K562 (cell line): ENCODE measurements around the gene ZNF195. TPM values are rescaled to one million over a fixed set of nuclear protein-coding genes. Genes with fewer than 3 reads are reported as not detected.

Source experiments
- CREB5 ChIP-seq: fragments of 250-450 bp; sonication (Bioruptor Pico); IDR thresholded peaks from 2 replicates; pipeline ENCODE4 v1.5.0; 2020; ENCODE audit warnings: mild to moderate bottlenecking
- ELF1 ChIP-seq: fragments of 200-800 bp; sonication (Bioruptor generic); IDR thresholded peaks from 2 replicates; pipeline ENCODE4 v1.6.1; 2016; ENCODE audit warnings: missing genetic modification characterization, missing compliant biosample characterization
- ERF ChIP-seq: fragments of 450-650 bp; formaldehyde crosslinking; IDR thresholded peaks from 2 replicates; pipeline ENCODE4 v1.4.0; 2020; ENCODE audit warnings: mild to moderate bottlenecking, mixed read lengths
- EWSR1 ChIP-seq: fragments of 450-650 bp; IDR thresholded peaks from 2 replicates; pipeline ENCODE4 v1.6.1; 2018; ENCODE audit warnings: borderline replicate concordance, mild to moderate bottlenecking, low read depth, moderate library complexity; ENCODE audit not compliant: partially characterized antibody
- HMG20B ChIP-seq: fragments of 250-450 bp; sonication (Bioruptor Pico); IDR thresholded peaks from 2 replicates; pipeline ENCODE4 v1.5.0; 2021; ENCODE audit warnings: mild to moderate bottlenecking
- POLR2AphosphoS2 ChIP-seq: IDR thresholded peaks from 2 replicates; pipeline ENCODE4 v1.6.1; 2012; ENCODE audit warnings: low read length, improper control_type of control experiment
- RBM15 ChIP-seq: fragments of 200-400 bp; formaldehyde crosslinking; IDR thresholded peaks from 2 replicates; pipeline ENCODE4 v1.6.1; 2018; ENCODE audit warnings: mild to moderate bottlenecking, low read length, moderate library complexity; ENCODE audit not compliant: insufficient read depth
- SMARCA4 ChIP-seq: fragments of 450-650 bp; IDR thresholded peaks from 2 replicates; pipeline ENCODE4 v1.6.1; 2016
- ZBTB43 ChIP-seq: sonication (generic); formaldehyde crosslinking; IDR thresholded peaks from 2 replicates; pipeline ENCODE4 v1.8.0; 2023; ENCODE audit warnings: mild to moderate bottlenecking, missing genetic modification reagents
- ZNF253 ChIP-seq: fragments of 250-450 bp; sonication (Bioruptor Pico); conservative IDR thresholded peaks from 2 replicates; pipeline ENCODE4 v1.6.1; 2021; ENCODE audit warnings: mild to moderate bottlenecking
- ZNF354B ChIP-seq: fragments of 250-450 bp; sonication (Bioruptor Pico); IDR thresholded peaks from 2 replicates; pipeline ENCODE4 v1.4.0; 2020
- ZNF586 ChIP-seq: fragments of 450-650 bp; formaldehyde crosslinking; conservative IDR thresholded peaks from 2 replicates; pipeline ENCODE4 v1.4.0; 2020; ENCODE audit warnings: mild to moderate bottlenecking, moderate library complexity
- ZNF592 ChIP-seq: fragments of 450-650 bp; IDR thresholded peaks from 2 replicates; pipeline ENCODE4 v1.6.1; 2017; ENCODE audit warnings: antibody characterized with exemption, mild to moderate bottlenecking
- ZNF695 ChIP-seq: fragments of 450-650 bp; formaldehyde crosslinking; IDR thresholded peaks from 2 replicates; pipeline ENCODE4 v1.4.0; 2020; ENCODE audit warnings: mild to moderate bottlenecking, moderate library complexity
- polyA plus RNA-seq, 8 experiments: library from polyadenylated mRNA; depleted of rRNA in 4 of 8; stranded (reverse) in 5 of 8; unstranded in 3 of 8; fragments of >200 nt; fragmentation: Nextera tagmentation in 2 of 8; fragmentation: Illumina TruSeq in 1 of 8; extraction: Ambion mirVana in 2 of 8; extraction: Trizol in 1 of 8; gene quantifications; 2 replicates each; pipeline versions ENCODE4 v1.2.1 to v1.2.3, GENCODE V29; 2011 to 2014; ENCODE audit warnings: inconsistent platforms in 1 of 8, missing spikeins in 1 of 8
- total RNA-seq, 7 experiments: library from RNA; depleted of rRNA in 6 of 7; stranded (reverse); fragments of >200 nt in 6 of 7; fragmentation: Illumina TruSeq in 2 of 7; extraction: Trizol in 2 of 7; gene quantifications; 2 replicates each; pipeline versions ENCODE4 v1.2.1 to v1.2.3, GENCODE V29; 2011 to 2021; ENCODE audit warnings: low replicate concordance in 1 of 7
- TF ChIP-seq, protein P1 (sequence below): fragments of 150-350 bp; conservative IDR thresholded peaks from 2 replicates; pipeline ENCODE4 v1.6.1; 2014; ENCODE audit warnings: low read length

ZNF195 gene
- total and polyA plus RNA-seq, 9 of the 15 experiments (the other 6 are each of a cell fraction or from before 2014, with no cell fraction given), result 42.1 to 75.5 (median 60.4) TPM

DNA sequence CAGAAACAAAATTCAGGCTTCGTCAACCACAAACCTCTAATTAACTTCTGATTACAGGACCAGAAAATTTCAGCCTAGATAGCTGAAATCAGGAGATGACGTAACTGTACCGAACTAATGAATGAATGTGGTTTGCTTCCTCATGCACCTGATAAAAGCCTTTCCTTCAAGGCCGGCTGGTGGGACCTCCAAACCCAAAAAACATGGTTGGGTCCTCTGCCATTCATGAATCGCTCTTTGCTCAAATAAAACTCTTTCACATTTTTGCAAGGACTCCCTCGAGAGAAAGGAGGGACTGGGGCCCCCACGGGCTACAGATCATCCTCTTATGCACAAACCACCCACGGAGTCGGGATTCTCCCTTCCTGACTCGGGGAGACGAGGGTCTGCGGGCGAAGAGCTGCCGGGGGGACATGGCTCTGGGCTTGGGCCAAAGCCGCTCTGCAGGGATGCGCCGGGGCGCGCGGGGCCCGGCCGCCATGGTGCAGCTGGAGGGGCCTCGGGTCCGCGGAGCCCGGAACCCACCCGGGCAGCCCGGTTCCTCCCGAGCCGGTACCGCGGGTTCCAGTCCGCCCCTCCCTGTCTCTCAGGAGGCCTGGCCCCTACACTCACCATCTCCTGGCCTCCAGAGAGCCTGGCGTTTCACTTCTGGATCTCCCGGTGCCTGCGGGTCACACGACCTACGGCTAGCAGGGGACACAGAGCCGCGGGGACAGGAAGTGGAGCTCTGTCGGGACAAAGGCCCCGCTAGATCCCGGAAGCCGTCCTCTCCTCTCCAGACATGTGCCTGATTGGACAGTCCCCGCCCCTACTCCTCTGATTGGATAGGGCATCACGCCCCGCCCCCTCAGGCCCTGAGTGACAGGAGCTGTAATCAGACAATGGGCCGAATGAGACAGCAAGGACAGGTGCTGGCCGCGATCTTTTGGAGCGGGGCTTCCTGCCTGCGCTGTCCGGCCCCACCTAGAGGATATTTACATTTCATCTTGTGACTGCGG, at the start of gene ZNF195 (continued):
- TF ChIP-seq ZNF586 (no peak), ZNF695 (CRISPR knock-in tag) (no peak), HMG20B (CRISPR knock-in tag) (no peak), ZBTB43 (no peak), EWSR1 (no peak), ELF1 (tag) (peak; percentile 91), ERF (CRISPR knock-in tag) (no peak), POLR2AphosphoS2 (no peak), ZNF592 (no peak), ZNF354B (CRISPR knock-in tag) (no peak), SMARCA4 (peak; percentile 24; the same call in 1 of the 2 replicates), CREB5 (CRISPR knock-in tag) (no peak), ZNF253 (CRISPR knock-in tag) (no peak), RBM15 (no peak)
- TF ChIP-seq, protein P1, sequence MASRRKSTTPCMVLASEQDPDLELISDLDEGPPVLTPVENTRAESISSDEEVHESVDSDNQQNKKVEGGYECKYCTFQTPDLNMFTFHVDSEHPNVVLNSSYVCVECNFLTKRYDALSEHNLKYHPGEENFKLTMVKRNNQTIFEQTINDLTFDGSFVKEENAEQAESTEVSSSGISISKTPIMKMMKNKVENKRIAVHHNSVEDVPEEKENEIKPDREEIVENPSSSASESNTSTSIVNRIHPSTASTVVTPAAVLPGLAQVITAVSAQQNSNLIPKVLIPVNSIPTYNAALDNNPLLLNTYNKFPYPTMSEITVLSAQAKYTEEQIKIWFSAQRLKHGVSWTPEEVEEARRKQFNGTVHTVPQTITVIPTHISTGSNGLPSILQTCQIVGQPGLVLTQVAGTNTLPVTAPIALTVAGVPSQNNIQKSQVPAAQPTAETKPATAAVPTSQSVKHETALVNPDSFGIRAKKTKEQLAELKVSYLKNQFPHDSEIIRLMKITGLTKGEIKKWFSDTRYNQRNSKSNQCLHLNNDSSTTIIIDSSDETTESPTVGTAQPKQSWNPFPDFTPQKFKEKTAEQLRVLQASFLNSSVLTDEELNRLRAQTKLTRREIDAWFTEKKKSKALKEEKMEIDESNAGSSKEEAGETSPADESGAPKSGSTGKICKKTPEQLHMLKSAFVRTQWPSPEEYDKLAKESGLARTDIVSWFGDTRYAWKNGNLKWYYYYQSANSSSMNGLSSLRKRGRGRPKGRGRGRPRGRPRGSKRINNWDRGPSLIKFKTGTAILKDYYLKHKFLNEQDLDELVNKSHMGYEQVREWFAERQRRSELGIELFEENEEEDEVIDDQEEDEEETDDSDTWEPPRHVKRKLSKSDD, result no peak
